GDM1 (cell line): ENCODE measurements around the gene NEUROD4.

Experiments used
- DNase-seq: peaks from one replicate; lab custom pipeline; 2025; lab: John Stamatoyannopoulos, UW

The NEUROD4 gene

GRCh38 chr12:54998958-54999510, 20.7 kb upstream of the NEUROD4 start:
- DNase-seq = no peak

- DNase-seq = no peak
These were observed 18.4 kb upstream of the NEUROD4 start for GRCh38 chr12:55001198-55001868.

- DNase-seq = no peak
These were observed 17.4 kb upstream of the NEUROD4 start for GRCh38 chr12:55002355-55002754.

GRCh38 chr12:55008944-55009585, 10.7 kb upstream of the NEUROD4 start:
- no peak for DNase-seq

GRCh38 chr12:55017416-55017925, 2.3 kb upstream of the NEUROD4 start:
- DNase-seq = no peak

- DNase-seq = no peak
These were observed 4.8 kb downstream of the NEUROD4 start for GRCh38 chr12:55024575-55024974.

- no peak for DNase-seq
These were observed 5.7 kb downstream of the NEUROD4 start for GRCh38 chr12:55025508-55025907.

GRCh38 chr12:55034218-55034617, 14.4 kb downstream of the NEUROD4 start:
- DNase-seq = no peak

GRCh38 chr12:55036326-55037115, 16.7 kb downstream of the NEUROD4 start:
- DNase-seq = no peak

- no peak for DNase-seq
These were observed 17.7 kb downstream of the NEUROD4 start for GRCh38 chr12:55037351-55037987.

GRCh38 chr12:55039395-55040354, 19.9 kb downstream of the NEUROD4 start:
- DNase-seq = no peak

GRCh38 chr12:55041345-55042055, 21.7 kb downstream of the NEUROD4 start:
- no peak for DNase-seq

- DNase-seq = no peak
These were observed 23.8 kb downstream of the NEUROD4 start for GRCh38 chr12:55043542-55043941.

- no peak for DNase-seq
These were observed 24.4 kb downstream of the NEUROD4 start for GRCh38 chr12:55044135-55044534.

GRCh38 chr12:55049676-55050075, 29.9 kb downstream of the NEUROD4 start:
- no peak for DNase-seq

- no peak for DNase-seq
These were observed 31.6 kb downstream of the NEUROD4 start for GRCh38 chr12:55051197-55051947.

- no peak for DNase-seq
These were observed 37.7 kb downstream of the NEUROD4 start for GRCh38 chr12:55057481-55057880.

GRCh38 chr12:55058082-55058481, 38.3 kb downstream of the NEUROD4 start:
- DNase-seq = no peak

- DNase-seq = no peak
These were observed 39.0 kb downstream of the NEUROD4 start for GRCh38 chr12:55058776-55059175.
